Measurements from ENCODE around the gene IL26.

GRCh38 chr12:68236421-68237059 is 10.9 kb upstream of the IL26 start:
- no peak for TF ChIP-seq CTCF (IDR thresholded peaks at IDR 0.05; ENCODE audit: insufficient read depth, low read length, poor library complexity, severe bottlenecking)
- no peak for TF ChIP-seq EZH2phosphoT487 (conservative IDR thresholded peaks at IDR 0.05; ENCODE audit: low read length)
